Tracheal epithelial cell (primary cell): ENCODE data around the gene NKD1. TPM values are rescaled to one million over a fixed set of nuclear protein-coding genes. Genes with fewer than 3 reads are reported as not detected.

Experiments
- total RNA-seq: library from RNA; depleted of rRNA; stranded (reverse); fragments of >200 nt; gene quantifications from 2 replicates; pipeline ENCODE4 v1.2.1, GENCODE V29; 2014

The NKD1 gene, protein sequence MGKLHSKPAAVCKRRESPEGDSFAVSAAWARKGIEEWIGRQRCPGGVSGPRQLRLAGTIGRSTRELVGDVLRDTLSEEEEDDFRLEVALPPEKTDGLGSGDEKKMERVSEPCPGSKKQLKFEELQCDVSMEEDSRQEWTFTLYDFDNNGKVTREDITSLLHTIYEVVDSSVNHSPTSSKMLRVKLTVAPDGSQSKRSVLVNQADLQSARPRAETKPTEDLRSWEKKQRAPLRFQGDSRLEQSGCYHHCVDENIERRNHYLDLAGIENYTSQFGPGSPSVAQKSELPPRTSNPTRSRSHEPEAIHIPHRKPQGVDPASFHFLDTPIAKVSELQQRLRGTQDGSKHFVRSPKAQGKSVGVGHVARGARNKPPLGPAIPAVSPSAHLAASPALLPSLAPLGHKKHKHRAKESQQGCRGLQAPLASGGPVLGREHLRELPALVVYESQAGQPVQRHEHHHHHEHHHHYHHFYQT
- under 0.01 and 0.43 TPM in 2 replicates for total RNA-seq

DNA sequence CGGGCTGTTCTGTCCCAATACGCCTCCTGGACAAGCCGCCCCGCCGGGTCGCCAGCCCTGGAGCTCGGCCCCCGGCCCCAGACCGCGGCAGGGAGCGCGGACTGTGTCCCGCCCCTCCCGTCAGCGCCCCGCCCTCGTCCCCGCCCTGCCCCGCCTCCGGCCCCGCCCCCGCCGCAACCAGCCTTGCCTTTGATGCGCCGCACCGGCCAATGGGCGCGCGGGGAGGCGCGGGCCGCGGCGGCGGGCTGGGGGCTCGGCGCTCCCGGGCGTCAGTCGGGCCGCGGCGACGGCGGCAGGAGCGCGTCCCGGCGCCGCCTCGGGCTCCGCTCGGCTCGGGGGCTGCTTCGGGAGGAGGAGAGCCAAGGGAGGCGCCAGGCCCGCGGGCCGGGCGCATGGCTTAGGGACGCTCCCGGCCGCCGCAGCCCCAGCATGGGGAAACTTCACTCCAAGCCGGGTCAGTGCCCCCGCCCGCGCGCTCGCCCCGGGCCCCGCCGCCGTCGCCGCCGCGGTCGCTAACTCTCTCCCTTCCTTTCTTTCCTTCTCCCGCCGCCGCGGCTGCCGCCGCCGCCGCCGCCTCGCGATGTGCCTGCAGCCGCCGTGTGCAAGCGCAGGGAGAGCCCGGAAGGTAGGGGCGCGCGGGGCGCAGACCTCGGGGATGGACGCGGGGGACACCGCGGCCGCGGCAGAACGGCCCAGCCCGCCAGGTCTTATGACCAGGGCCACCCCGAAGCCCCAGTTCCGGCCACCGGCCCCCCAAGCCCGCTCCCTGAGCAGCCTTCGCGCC, at the start of gene NKD1:
Gene NKD1 (plus strand): TSS at position 272 of the 784 bp plus-strand sequence. CDS start 158 bp downstream, at position 430.

GRCh38 chr16:50681021-50681885, 133.1 kb downstream of the NKD1 start, which contains the start of gene SNX20:
TSS of gene SNX20 (minus strand) at chr16:50681312. CDS start at chr16:50677526, 3,786 bp downstream.

GRCh38 chr16:50692999-50693781, 145.0 kb downstream of the NKD1 start, which contains the start of gene NOD2:
TSS of gene NOD2 (plus strand) at chr16:50693606. CDS start at chr16:50699496, 5,890 bp downstream.

Other genes starting within 250 kb of the NKD1 start
- 34.9 and 37.7 TPM in 2 replicates for gene BRD7, start 179.4 kb upstream of the NKD1 start, total RNA-seq
- not detected in 2 replicates for gene SNX20, start 132.9 kb downstream of the NKD1 start, total RNA-seq
- 4.5 and 14.0 TPM in 2 replicates for gene NOD2, start 145.2 kb downstream of the NKD1 start, total RNA-seq
- gene CYLD, start 193.7 kb downstream of the NKD1 start, total RNA-seq, result 22.0 and 55.9 TPM in 2 replicates